ENCODE results near the gene SLC35B2.
A peak's percentile ranks its signal among the peaks of the same experiment; 100 is the strongest.

The SLC35B2 gene, protein sequence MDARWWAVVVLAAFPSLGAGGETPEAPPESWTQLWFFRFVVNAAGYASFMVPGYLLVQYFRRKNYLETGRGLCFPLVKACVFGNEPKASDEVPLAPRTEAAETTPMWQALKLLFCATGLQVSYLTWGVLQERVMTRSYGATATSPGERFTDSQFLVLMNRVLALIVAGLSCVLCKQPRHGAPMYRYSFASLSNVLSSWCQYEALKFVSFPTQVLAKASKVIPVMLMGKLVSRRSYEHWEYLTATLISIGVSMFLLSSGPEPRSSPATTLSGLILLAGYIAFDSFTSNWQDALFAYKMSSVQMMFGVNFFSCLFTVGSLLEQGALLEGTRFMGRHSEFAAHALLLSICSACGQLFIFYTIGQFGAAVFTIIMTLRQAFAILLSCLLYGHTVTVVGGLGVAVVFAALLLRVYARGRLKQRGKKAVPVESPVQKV

DNA sequence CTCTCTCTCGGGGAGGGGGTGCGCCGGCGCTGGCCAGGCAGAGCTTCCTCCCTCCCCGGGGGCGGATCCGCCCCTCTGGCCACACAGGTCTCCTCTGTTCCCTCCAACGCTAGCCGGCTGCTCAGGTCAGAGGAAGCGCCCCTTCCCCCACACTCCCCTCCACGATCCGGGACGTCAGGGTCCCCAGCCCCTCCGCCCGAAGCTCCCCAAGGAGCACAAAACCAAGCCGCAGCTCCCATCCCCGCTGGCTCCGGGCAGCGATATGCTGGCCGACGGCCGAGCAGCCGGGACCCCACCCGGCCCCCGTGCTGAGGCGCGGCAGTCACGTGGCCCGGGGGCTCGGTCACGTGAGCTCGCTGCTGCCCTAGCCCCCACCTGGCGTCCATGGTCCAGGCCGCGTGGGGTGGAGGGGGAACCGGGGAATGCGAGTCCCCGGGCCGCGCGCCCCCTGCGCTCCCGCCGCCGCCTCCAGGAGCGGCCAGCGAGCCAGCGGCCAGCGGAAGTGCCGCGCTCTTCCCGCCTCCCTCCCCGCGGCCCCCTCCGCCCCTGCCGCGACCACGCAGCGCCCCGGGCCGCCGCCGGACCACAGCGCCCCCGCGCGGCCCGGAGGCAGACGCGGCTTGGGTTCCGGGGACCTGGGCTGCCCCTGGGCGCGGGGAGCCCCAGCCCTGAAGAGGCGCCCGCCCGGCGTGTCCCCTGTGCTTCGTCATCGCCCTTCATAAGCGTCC, at the start of gene SLC35B2:
TSS of gene SLC35B2 (minus strand) at position 504 of the 728 bp plus-strand sequence. CDS start at position 386, 118 bp downstream.
- DNase-seq: peak; percentile 80

DNA sequence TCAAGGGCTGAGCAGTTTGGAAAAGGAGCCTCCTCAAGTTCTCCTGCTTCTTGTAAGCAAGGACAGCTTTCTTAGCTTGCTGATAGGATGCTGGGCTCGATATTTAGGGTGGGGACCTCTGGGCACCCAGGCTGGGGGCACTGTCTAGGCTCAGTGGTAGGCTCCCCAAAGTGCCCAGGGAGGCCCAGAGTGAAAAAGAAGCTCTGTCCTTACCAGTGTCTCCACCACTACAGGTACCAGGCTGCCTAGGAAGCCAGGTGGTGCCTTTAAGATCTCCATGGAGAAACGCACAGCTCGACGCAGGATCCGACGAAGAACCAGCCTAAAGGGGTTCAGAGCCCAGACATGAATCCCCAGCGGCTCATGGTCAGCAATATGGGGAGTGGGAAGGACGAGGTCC, 49.4 kb upstream of the SLC35B2 start:
- no peak for DNase-seq

DNA sequence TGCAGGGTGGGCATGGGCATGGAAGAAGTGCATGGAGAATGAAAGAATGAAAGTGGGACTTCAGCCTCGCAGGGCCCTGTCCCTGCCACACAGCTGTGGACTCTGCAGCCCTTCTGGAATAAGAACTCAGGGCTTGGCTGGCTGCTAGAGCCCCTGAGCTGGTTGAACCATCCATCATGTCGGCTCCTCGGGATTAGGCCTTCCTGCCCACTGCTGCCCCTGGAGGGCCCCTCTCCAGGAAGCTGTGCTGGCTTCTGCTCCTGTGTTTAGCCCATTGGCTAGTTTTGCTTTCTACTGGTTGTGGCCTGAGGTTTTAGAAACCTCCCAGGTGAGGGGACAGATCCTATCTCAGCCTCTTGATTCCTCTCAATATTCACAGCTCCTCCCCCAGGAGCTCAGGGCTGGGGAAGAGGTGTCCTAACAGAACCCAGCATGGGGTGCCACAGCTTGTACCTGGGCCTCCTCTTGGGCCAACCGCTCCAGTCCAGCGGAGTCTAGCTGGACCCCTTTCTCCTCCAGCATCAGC, 47.9 kb upstream of the SLC35B2 start:
- DNase-seq: no peak

DNA sequence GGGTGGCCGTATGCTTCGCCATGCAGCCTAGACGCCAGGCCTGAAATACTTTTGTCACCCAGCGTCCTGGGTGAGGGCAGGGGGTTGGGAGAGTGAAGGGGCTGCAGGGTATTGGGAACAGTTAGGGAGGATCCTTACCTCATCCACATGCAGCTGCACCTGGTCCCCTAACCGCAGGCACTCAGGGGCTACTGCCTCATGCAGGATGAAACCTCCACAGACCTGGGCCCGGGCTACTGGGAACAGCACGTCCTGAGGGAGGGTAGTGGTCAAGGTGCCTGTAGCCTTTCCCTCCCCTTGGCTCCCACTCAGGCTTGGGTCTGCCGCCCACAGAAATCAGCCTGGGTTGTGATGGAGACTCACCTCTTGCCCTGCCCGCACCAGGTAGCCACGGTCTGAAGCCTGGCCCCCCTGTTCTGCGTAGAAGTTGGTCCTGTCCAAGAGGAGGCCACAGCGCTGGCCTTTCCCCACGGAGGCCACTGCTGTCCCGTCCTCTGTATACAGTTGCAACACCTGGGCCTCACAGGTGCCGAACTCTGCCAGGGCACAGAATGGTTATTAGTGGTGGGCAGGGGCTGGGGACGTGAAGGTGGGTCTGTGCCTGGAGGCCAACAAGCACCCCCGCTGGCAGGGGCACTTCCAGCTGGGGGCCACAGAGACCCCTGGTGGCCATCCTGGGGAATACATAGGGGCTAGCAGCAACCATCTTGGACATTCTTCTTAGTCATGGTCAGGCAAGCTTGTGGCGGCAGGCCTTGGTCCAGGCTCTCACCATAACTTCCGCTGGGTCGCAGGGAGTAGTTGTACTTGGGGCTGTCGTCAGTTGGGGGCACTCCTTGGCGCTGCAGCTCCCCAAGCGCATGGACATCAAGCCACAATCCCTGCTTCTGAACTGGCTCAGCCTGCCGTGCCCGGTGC, 47.2 kb upstream of the SLC35B2 start:
- peak; percentile 47 for DNase-seq

DNA sequence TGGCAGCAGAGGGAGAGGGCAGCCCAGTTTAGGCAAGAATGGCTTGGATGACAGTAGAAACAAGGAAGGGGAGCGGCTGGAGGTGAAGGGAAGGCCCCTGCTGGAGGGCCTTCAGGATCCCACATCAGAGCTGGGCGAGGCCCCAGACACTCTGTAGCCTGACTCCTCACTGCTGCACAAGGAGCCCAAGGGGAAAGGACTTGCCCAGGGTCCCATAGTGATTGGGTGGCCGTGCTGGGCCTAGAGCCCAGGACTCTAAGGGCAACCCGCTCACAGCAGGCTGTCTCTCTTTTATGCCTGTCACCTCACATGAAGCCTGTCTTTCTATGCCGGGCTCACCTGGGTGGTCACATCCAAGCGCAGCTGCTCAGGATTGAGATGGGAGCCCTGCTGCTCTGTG, 46.5 kb upstream of the SLC35B2 start:
- DNase-seq: no peak

DNA sequence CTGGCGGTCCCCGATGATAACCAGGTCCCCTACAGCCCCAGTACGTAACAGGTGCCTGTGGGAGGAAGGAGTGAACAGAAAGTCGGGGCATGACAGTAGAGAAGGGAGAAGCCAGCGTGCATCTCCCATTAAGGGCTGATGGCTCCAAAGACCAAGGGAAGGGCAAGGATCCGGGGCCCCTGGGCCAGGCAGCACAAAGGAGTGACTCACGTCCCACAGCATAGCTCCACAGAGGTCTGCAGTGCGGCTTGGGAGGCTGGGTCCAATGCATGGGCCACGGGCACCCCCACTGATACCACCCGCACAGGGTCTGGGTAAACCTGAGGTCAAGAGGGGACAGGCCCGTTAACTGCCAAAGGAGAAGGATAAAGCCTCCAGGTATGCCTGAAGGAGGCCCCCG, 45.5 kb upstream of the SLC35B2 start:
- DNase-seq: no peak

DNA sequence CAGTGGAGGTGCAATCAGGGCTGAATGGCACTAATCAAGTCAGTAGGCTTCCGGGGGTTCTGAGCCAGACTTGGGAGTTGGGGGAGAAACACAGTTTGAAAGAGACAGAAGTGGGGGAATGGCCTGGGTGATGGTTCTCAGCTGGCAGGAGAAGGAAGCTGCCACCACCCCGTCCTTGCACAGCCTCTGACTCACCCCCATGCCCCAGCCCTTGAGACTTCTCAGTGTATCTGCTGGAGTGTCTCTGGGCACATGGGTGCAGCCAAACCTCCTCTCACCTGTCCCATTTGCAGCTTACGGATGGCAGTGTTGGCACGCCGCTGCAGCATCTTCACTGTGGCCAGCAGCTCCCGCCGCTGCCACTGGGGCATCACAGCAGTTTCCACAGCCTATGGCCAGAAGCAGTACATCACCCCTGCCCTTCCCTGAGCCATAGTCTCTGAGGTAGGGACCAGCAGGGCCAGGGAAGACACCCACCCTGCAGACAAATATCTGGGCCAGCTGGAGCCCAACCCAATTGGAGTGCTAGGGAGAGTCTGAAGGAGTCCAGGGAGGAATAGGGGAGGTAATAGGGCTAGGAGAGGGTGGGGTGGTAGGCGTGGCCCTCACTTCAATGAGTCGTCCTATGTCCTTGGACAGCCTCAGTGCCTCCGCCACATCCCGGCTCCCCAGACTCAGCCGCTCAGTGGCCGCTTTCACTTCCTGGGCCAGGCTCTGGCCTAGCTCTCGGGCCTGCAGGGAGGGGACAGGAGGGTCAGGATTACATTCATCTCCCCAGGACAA, 44.6 kb upstream of the SLC35B2 start:
- DNase-seq: no peak

DNA sequence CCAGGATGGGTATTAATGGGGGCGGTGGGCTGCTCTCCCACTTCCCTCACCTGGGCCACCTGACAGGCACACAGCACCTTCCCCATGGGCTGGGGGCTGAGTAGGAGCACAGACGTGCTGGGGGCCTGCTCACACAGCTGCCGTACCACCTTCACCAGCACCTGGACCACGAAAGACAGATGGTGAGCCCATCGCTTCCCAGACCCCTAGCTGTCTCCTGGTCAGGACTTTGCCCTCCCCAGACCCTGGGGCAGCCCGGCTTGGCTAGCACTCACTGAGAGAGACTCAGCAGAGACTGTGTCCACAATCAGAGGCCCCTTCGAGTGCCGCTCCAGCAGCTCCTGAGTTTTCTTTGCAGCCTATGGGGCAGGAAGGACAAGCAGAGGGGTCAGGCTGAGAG, 43.8 kb upstream of the SLC35B2 start:
- DNase-seq: no peak

DNA sequence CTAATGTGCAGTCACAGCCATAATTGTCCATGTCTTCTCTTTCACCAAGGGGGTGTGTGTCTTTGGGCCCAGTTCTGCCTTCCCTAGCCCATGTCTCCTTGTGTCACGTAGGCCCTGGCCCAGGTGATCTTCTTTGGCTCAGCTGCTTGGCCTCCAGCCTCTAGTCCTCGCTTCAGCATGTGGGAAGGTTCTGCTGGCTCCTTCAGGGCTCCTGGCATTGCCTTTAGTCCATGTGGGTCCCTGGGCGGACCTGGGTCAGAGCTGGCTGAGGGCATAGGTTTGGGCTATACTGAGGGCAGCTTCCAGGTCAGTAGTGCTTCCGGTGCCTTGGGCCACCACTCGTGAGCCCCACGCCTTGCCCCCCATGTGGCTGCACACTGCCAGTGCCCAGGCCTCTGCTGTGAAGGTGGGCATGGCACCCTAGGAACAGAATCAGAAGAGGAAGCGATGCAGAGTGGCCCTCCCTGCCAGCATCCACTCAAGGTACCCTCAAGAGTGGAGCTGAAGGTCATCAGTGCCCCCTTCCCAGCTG, 43.0 kb upstream of the SLC35B2 start:
- DNase-seq: no peak

DNA sequence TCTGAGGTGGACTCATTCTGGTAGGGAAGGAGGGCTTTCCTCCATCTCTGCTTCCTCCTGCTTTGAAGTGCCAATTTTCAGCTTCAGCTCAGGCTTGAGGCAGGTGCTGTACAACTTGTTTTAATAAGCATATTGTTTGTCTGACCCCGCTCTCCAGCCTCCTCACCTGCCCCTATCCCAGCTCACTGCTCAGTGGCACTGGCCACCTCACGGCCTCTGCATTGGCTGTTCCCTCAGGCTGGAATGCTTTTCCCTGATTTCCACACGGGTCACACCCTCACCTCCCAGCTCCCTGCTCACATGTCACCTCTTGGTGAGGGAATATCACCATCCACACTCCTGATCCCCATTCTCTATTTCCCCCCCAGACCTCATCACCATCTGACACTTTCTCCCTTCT, 41.5 kb upstream of the SLC35B2 start:
- DNase-seq: no peak

DNA sequence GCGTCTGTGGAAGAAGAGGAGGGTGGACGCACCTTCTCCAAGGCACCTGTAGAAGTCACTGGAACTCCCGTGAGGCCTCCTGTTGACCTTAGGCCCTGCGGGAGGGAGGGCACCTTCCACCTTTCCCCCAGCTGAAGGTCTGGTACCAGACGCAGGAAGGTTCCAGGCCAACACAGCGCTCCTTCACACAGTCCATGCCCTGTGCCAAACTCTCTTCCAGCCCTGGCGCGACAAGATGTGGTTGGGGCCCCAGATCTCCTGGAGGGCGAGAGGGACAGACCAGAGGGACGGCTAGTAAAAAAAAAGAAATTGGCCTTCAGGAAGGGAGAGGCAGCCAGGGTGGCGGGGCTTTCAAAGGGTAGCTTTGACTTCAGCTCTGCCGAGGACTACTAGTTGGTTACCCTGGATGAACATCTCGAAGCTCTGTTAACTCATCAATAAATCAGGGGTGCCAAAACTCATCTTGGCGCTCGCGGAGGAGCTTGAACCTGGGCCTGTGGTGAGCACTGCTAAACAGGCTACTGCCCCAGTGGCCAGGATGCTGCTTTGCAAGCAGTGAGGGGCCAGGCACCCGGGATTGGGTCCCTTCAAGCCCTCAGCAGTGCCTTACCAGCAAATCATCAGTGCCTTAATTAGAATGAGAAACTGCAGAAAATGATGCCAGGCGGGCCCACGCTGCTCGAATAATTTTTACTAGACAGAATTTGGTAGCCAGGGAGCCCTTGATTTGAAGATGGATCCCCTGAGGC, 40.9 kb upstream of the SLC35B2 start:
- DNase-seq: peak; percentile 18

DNA sequence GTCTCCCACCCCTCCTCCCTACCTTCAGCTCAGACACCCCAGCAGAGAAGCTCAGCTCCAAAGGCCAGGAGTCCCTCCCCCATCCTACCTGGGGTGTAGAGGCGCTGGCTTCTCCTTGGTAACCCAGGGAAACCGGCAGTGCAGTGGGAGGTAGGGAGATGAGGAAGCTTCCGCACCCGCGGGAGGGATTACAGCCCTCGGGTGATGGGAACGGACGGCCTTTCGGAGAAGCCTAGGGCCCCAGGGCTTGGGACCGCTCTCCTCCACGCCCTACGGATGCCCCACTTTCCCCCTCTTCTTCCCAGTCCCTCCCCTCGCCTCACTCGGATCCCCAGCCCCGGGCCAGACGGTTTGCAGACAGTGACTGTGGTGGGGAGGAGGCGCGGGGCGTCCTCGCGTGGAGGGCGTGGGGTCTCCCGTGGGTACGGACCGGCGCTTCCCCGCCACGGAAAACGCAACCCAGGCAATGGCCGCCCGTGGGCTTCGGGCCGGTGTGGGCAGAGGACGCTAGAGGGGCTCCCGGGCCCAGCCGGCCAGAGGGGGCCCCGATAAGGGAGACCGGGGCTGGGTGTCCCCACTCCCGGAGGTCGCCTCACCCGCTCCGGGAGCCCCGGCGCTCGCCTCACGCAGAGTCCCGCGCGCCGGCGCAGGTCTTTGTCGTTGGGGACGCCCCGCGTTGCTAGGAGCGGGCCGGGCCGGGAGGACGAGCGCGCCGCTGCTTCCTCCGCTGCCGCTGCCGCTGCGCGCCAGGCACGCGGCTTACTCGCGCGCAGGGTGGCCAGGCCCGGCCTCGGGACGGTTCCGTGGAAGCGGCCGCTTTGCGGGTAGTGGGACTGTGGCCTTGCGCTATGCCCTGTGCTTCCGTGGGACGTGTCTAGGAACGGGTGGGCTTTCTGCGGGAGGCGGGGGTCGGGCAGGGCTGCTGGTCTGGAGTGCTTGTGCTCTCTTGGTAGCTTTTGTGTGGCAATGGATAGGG, 40.0 kb upstream of the SLC35B2 start:
- DNase-seq: peak; percentile 72

DNA sequence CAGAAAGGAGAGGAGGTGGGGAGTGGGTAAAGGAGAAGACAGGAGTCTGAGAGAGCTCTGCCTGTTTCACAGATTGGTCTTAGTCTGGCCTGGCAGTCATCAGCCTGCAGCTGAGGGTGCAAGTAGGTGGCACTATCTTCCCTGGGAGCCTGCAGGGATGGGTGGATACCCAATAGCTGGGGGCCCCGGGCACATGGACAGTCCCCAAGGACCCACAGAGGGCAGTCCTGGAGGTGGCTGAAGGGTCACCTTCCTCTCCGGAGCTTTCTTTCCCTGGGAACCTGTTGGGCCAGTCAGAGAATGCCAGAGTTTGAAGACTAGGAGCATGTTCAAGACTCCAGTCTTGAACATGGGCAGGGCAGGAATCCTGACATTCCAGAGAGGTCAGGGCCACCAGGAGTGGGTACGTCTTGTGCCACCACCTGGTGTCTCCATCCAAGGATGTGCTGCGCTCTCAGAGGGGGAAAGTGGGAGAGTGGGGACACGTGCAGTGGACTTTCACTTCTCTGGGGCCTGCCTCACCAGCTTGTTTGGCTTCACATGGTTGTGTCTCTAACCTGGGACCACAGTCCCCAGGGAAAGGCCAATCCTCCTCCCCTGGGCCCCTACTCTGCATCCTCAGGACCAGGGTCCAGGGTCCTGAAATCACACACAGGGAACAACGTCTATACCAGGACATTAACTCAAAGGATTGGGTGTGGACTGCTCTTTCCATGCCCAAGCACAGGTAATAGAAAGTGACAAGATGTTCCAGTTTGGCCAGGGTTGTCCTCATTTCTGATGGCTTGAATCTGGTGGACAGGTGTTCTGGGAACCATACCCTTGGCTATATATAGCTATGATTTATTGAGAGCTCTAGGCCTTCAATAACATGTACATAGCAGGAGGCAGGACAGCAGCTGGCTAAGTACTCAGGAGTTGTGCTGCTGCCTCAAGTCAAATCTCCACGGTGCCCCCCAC, 37.8 kb upstream of the SLC35B2 start:
- DNase-seq: no peak

DNA sequence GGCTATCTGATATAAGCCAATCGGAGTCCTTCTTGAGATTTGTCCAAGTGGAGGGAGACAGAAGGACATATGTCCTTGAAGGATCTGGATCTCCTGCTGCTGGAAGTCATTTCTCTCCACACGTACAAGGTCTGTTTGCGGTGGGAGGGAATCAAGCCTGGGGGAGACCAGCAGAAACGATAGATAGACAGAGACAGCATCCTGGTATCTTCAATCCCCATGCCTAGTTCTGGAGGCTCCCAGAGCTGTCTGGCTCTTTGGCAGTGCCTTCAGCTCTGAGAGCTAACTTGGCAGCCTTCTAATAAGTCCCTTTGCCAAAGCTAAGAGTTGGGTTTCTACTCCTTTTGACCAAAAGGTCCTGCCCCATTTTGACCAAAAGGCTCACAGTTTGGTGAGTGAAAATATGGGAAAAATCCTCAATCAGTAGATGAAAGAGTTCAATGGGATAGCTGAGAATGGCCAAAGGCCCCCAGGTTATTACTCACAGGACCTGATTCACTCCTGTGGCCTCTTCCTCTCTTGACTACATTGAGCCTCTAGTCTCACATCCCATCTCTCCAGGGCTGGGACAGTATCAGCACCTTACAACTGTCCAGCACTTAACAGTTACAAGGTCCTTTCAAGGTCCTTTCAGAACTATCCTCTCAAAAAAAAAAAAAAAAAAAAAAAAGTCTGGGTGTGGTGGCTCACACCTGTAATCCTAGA, 35.5 kb upstream of the SLC35B2 start:
- no peak for DNase-seq

DNA sequence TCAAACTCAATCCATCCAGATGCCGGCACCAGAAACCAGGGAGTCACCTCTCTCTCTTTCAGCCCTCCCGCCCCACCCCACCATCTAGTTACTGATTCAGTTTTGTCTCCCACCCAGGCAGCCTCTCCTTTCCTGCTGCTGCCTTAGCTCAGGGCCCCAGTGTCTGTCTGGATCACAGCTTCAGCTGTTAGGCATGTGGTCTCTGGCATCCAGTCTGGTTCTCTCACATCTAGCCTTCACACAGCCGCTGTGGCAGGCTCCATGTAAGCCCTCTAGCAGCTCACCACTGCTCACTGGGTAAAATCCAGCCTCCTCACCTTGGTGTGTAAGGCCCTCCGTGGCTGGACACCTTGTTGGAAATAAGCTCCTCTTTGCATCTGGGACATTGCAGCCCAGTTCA, 34.5 kb upstream of the SLC35B2 start:
- no peak for DNase-seq

DNA sequence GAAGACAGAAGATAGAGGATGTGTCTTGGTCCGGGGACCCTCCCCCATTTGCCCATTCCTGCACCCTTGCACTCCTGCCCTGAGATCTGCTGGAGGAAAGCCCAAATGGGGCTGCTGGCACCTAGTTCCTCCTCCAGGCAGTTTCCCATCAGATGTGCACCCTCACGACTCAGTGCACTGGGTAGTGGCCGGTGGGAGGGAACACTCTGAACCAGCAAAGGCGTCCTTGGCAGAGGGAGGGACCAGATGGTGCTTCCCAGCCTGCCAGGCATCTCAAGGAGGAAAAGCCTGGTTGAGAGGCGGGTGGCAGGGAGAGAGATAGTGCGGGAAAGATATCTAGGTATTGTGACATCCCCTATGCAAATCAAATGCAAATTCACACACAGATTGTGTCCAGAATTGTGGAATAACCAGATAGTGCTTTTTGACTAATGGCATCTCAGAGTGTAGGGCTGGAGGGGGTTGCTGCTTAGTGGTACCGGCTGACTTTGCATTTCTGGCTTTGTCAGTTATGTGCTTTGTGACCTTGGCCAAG, 32.5 kb upstream of the SLC35B2 start:
- no peak for DNase-seq

DNA sequence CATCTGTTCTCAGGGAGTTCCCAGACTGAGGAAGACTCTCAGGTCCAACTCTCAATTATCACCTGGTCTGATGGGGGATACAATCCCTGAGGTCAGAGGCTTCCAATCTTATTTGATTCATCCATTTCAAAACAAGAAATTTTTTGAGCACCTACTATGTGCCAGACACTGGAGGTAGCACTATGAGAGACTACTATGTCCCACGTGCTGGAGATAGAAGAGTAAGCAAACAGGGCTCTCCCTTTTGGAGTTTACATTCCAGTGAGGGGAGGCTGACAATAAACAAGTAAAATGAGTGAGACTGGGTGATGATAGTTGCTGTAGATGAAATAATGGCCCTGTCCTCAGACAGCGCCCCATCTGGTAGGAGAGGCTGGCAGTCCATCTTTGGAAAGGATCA, 29.4 kb upstream of the SLC35B2 start:
- DNase-seq: no peak

DNA sequence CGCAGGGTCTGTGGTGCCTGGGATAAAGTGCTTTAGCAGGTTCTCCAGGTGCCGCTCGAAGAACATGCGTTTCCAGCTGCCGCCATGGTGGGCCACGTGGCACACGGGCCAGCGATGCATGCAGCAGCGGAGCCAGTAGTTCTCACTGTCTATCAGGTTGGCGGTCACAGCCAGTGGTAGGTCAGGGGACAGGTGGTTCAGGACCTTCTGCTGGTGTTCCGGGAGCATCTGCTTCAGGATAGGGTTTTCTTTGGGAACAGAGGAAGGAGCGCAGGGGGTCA, 28.9 kb upstream of the SLC35B2 start:
- DNase-seq: no peak
